ENCODE measurements around the gene SPPL3.

DNA sequence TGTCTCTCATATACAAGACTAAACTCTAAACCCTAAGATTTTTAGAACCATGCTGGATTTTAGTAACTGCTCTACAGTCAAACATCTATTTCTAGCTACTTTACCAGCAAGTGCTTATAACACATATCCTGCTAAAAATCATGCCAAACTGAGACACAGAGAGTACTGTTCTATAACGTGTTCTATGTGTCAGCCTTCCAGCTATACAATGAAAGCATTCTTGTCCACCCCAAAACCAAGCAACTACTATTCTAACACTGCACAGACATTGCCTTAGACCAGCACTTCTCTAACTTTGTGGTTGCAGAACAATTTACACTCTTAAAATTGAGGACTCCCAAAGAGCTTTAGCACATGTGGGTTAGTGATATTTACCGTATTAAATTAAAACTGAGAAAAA is 85.7 kb downstream of the SPPL3 start:
- TF ChIP-seq, protein P1, sequence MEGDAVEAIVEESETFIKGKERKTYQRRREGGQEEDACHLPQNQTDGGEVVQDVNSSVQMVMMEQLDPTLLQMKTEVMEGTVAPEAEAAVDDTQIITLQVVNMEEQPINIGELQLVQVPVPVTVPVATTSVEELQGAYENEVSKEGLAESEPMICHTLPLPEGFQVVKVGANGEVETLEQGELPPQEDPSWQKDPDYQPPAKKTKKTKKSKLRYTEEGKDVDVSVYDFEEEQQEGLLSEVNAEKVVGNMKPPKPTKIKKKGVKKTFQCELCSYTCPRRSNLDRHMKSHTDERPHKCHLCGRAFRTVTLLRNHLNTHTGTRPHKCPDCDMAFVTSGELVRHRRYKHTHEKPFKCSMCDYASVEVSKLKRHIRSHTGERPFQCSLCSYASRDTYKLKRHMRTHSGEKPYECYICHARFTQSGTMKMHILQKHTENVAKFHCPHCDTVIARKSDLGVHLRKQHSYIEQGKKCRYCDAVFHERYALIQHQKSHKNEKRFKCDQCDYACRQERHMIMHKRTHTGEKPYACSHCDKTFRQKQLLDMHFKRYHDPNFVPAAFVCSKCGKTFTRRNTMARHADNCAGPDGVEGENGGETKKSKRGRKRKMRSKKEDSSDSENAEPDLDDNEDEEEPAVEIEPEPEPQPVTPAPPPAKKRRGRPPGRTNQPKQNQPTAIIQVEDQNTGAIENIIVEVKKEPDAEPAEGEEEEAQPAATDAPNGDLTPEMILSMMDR (IDR thresholded peaks at IDR 0.05; ENCODE audit: insufficient read depth, low read length, poor library complexity, severe bottlenecking), result no peak
- TF ChIP-seq EZH2phosphoT487 (conservative IDR thresholded peaks at IDR 0.05; ENCODE audit: low read length), result no peak
